Measurements from ENCODE around the gene GPHN. TPM values are rescaled to one million over a fixed set of nuclear protein-coding genes. Genes with fewer than 3 reads are reported as not detected.

GPHN gene
- polyA plus RNA-seq, 2 of the 4 experiments (the other 2 are of a cell fraction), result 12.7 to 15.5 TPM

DNA sequence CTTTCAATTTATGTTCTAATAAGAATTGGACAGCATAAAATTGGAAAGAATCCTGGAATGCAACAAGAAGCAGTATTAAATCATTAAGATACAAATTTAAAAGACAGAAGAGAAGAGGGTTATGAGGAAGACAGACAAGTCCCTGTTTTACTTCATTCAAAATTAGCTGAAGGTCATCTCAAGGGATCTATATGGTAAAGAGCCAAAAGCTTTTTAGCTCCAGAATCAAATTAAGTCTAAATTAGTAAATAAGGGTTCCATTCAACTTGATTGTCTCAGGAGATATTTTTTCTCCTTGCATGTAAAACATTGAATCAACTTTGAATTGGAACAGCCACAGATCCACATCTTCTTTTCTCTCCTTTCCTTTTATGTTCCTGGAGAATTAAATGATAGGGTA lies 14.2 kb upstream of the GPHN start:
- Histone ChIP-seq H3K4me1 (no peaks in the 10 kb centered on the region), H3K4me2 (no peak overlapping the region), H3K4me3 (no peak overlapping the region), H3K27ac (no peak overlapping the region), H3K9me3 (no peaks in the 10 kb centered on the region)
- ChIA-PET POLR2A (no interaction called here), CTCF (interaction anchor here (0.6 kb wide), 1 partner anchor 15 kb away, joined by 3 read pairs; no protein-coding TSS in a partner anchor)
- ATAC-seq (no peak), DNase-seq (ENCODE audit: low read depth in 1 of 2, low spot score in 1 of 2) (no peak), FAIRE-seq (no peak)
- TF ChIP-seq FOSL2 (IDR thresholded peaks at IDR 0.05) (no peak), FOSL2 (CRISPR knock-in tag; IDR thresholded peaks at IDR 0.05) (no peak), RCOR1 (IDR thresholded peaks at IDR 0.05; ENCODE audit: low read depth, low read length) (no peak), JUNB (IDR thresholded peaks at IDR 0.05) (no peak), EHF (CRISPR knock-in tag; IDR thresholded peaks at IDR 0.05) (no peak), HDAC2 (IDR thresholded peaks at IDR 0.05) (no peak), RFX5 (IDR thresholded peaks at IDR 0.05) (no peak), EP300 (IDR thresholded peaks at IDR 0.05) (no peak), HOXA7 (CRISPR knock-in tag; IDR thresholded peaks at IDR 0.05) (no peak), PHF8 (IDR thresholded peaks at IDR 0.05; ENCODE audit: borderline replicate concordance, low read depth) (no peak)
- TF ChIP-seq, protein P1, sequence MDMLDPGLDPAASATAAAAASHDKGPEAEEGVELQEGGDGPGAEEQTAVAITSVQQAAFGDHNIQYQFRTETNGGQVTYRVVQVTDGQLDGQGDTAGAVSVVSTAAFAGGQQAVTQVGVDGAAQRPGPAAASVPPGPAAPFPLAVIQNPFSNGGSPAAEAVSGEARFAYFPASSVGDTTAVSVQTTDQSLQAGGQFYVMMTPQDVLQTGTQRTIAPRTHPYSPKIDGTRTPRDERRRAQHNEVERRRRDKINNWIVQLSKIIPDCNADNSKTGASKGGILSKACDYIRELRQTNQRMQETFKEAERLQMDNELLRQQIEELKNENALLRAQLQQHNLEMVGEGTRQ (IDR thresholded peaks at IDR 0.05), result no peak

DNA sequence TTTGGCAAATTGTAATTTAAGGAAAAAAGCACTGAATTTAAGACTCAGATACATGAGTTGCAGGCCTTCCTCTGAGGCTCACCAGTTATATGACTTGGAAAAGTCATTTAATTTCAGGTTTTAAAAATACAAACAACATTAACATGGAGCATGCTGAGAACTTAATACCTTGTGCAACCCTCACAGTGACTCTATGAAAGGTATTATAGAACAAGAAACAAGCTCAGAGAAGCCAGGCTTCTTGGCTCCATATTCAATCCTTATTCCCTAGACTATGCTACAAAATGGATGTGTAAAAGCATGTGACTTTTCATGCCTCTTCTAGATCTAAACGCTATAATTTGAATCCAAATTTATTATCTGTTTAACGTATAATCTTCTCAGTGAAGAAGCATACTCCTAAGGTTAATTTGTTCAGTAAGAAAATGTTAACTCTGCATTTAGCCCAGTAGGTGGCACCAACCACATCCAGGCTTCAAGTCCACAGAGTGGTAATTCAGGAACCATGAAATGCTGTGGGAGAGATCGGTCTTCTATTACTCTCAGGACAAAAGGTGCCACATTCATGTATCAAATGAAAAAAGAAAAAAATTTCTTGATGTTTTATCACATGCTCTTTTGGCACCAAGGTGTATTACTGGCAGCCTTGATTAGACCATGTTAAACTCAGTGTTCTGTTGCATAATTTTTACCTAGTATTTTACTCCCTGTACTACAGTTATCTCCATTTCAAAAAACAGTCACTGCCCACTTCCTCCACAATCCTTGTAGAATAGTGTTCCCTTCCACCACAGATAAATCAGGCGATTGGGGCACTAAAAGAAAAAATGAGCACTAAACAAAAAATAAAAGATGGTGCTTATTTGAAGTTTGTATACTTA lies 12.5 kb upstream of the GPHN start:
- peak; percentile 97 for FAIRE-seq
- Histone ChIP-seq H3K4me3 (no peak overlapping the region), H3K27ac (no peak overlapping the region), H3K4me2 (peak overlapping the region; percentile 55), H3K9me3 (no peaks in the 10 kb centered on the region), H3K4me1 (no peaks in the 10 kb centered on the region)
- ChIA-PET CTCF (interaction anchor here (0.6 to 2.7 kb wide), 5 partner anchors 12 to 702 kb away, joined by 3 to 8 read pairs (median 3); partner anchors contain the start of gene GPHN), POLR2A (interaction anchor here (1.4 kb wide), 1 partner anchor 13 kb away, joined by 6 read pairs; the partner anchor contains the start of gene GPHN)
- whole genome bisulfite sequencing (ENCODE audit: missing lambda C conversion rate), result 5% methylated on average over 4 of the region's 4 CpGs
- peak; percentile 96 to 99 for ATAC-seq
- peak; percentile 40 to 79 for DNase-seq (ENCODE audit: low read depth in 1 of 2, low spot score in 1 of 2)
- TF ChIP-seq MYC (IDR thresholded peaks at IDR 0.05; ENCODE audit: borderline replicate concordance, low read length), result no peak
- no peak for TF ChIP-seq RARB (CRISPR knock-in tag; IDR thresholded peaks at IDR 0.05)
- no peak for TF ChIP-seq ZSCAN20 (CRISPR knock-in tag; IDR thresholded peaks at IDR 0.05)
- TF ChIP-seq MAFK (IDR thresholded peaks at IDR 0.05; ENCODE audit: partially characterized antibody), result peak; percentile 47
- TF ChIP-seq, protein P2, sequence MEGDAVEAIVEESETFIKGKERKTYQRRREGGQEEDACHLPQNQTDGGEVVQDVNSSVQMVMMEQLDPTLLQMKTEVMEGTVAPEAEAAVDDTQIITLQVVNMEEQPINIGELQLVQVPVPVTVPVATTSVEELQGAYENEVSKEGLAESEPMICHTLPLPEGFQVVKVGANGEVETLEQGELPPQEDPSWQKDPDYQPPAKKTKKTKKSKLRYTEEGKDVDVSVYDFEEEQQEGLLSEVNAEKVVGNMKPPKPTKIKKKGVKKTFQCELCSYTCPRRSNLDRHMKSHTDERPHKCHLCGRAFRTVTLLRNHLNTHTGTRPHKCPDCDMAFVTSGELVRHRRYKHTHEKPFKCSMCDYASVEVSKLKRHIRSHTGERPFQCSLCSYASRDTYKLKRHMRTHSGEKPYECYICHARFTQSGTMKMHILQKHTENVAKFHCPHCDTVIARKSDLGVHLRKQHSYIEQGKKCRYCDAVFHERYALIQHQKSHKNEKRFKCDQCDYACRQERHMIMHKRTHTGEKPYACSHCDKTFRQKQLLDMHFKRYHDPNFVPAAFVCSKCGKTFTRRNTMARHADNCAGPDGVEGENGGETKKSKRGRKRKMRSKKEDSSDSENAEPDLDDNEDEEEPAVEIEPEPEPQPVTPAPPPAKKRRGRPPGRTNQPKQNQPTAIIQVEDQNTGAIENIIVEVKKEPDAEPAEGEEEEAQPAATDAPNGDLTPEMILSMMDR (IDR thresholded peaks at IDR 0.05), result peak; percentile 87
- TF ChIP-seq CEBPB (IDR thresholded peaks at IDR 0.05), result no peak
- peak; percentile 72 for TF ChIP-seq SMC3 (IDR thresholded peaks at IDR 0.05)
- TF ChIP-seq FOSL2 (IDR thresholded peaks at IDR 0.05), result no peak
- TF ChIP-seq FOSL2 (CRISPR knock-in tag; IDR thresholded peaks at IDR 0.05), result no peak
- peak; percentile 75 to 78 for TF ChIP-seq RAD21 (conservative IDR thresholded peaks at IDR 0.05 in 1 of 2, IDR thresholded peaks at IDR 0.05 in 1 of 2)
- TF ChIP-seq HEYL (CRISPR knock-in tag; IDR thresholded peaks at IDR 0.05), result no peak
- TF ChIP-seq RNF2 (IDR thresholded peaks at IDR 0.05; ENCODE audit: borderline replicate concordance, low read depth), result no peak

Data from A549 (cell line).